ENCODE results near the gene KRT16. TPM values are rescaled to one million over a fixed set of nuclear protein-coding genes. Genes with fewer than 3 reads are reported as not detected.
A peak's percentile ranks its signal among the peaks of the same experiment; 100 is the strongest.
"Not testable (repeated sequence)": the region's sequence is repeated elsewhere in the genome, so short reads cannot be mapped to it uniquely, and the experiment has no call there.

KRT16 gene
- total RNA-seq, 2 experiments from 2014 or later: not detected

GRCh38 chr17:41620583-41621434 is 8.2 kb upstream of the KRT16 start:
- ChIA-PET CTCF (no interaction called here), POLR2A (no interaction called here)

GRCh38 chr17:41619927-41620582 is 7.5 kb upstream of the KRT16 start:
- H3K36me3 Mint-ChIP-seq (ENCODE audit: low read depth); H3K9me3 Mint-ChIP-seq; H3K4me1 Mint-ChIP-seq (ENCODE audit: low read depth); H3K27me3 Mint-ChIP-seq; intact Hi-C loops (cut with DNase I, micrococcal nuclease); H3K4me3 Mint-ChIP-seq; CTCF ChIA-PET; H3K4me3 ChIP-seq (ENCODE audit: low read length); H3K4me1 ChIP-seq (ENCODE audit: insufficient read depth, low read length); H3K27me3 ChIP-seq (ENCODE audit: control insufficient read depth in 1 of 2, insufficient read depth in 2 of 2, low read length in 2 of 2); H3K27ac ChIP-seq (ENCODE audit: low read depth in 1 of 2, low read length in 2 of 2); H3K36me3 ChIP-seq (ENCODE audit: insufficient read depth, low read length); H3K27ac Mint-ChIP-seq; DNase-seq; H3K9me3 ChIP-seq (ENCODE audit: control insufficient read depth in 1 of 2, insufficient read depth in 1 of 2, low read length in 2 of 2); POLR2A ChIA-PET; ATAC-seq (ENCODE audit: poor library complexity): not testable (repeated sequence)

More at GRCh38 chr17:41620583-41621434, 8.2 kb upstream of the KRT16 start:
- no peaks in the 10 kb centered on the region for H3K9me3 Mint-ChIP-seq
- ATAC-seq (ENCODE audit: poor library complexity): no peak
- H3K36me3 Mint-ChIP-seq (ENCODE audit: low read depth): no peaks in the 10 kb centered on the region
- no peak for TF ChIP-seq CTCF (IDR thresholded peaks at IDR 0.05)
- H3K4me3 Mint-ChIP-seq: no peak overlapping the region
- no peaks in the 10 kb centered on the region for H3K27me3 ChIP-seq (ENCODE audit: control insufficient read depth in 1 of 2, insufficient read depth in 2 of 2, low read length in 2 of 2)
- no peak overlapping the region for H3K4me3 ChIP-seq (ENCODE audit: low read length)
- H3K4me1 Mint-ChIP-seq (ENCODE audit: low read depth): no peaks in the 10 kb centered on the region
- H3K9me3 ChIP-seq (ENCODE audit: control insufficient read depth in 1 of 2, insufficient read depth in 1 of 2, low read length in 2 of 2): no peaks in the 10 kb centered on the region
- H3K27ac Mint-ChIP-seq: no peak overlapping the region
- intact Hi-C loops (cut with DNase I, micrococcal nuclease): no loop called here
- H3K4me1 ChIP-seq (ENCODE audit: insufficient read depth, low read length): no peaks in the 10 kb centered on the region
- DNase-seq: peak in 1 of 14 experiments; percentile 22
- H3K27ac ChIP-seq (ENCODE audit: low read depth in 1 of 2, low read length in 2 of 2): no peak overlapping the region
- no peaks in the 10 kb centered on the region for H3K36me3 ChIP-seq (ENCODE audit: insufficient read depth, low read length)
- no peaks in the 10 kb centered on the region for H3K27me3 Mint-ChIP-seq

- Mint-ChIP-seq H3K27me3 (no peaks in the 10 kb centered on the region), H3K4me3 (no peak overlapping the region), H3K36me3 (ENCODE audit: low read depth) (no peaks in the 10 kb centered on the region), H3K27ac (no peak overlapping the region), H3K4me1 (ENCODE audit: low read depth) (no peaks in the 10 kb centered on the region), H3K9me3 (no peaks in the 10 kb centered on the region)
- no peaks in the 10 kb centered on the region for H3K36me3 ChIP-seq (ENCODE audit: insufficient read depth, low read length)
- no peak for TF ChIP-seq CTCF (IDR thresholded peaks at IDR 0.05)
- POLR2A ChIA-PET: no interaction called here
- H3K4me1 ChIP-seq (ENCODE audit: insufficient read depth, low read length): no peaks in the 10 kb centered on the region
- H3K27me3 ChIP-seq (ENCODE audit: control insufficient read depth in 1 of 2, insufficient read depth in 2 of 2, low read length in 2 of 2): peaks cover 0 to 2% of the 10 kb centered on the region in 2 experiments
- intact Hi-C loops (cut with DNase I, micrococcal nuclease): no loop called here
- CTCF ChIA-PET: no interaction called here
- no peaks in the 10 kb centered on the region for H3K9me3 ChIP-seq (ENCODE audit: control insufficient read depth in 1 of 2, insufficient read depth in 1 of 2, low read length in 2 of 2)
- peak in 1 of 14 experiments; percentile 24 for DNase-seq
- H3K27ac ChIP-seq (ENCODE audit: low read depth in 1 of 2, low read length in 2 of 2): no peak overlapping the region
- ATAC-seq (ENCODE audit: poor library complexity): no peak
- no peak overlapping the region for H3K4me3 ChIP-seq (ENCODE audit: low read length)
Measured at GRCh38 chr17:41619036-41619926, 6.7 kb upstream of the KRT16 start.

Data from CD4-positive, alpha-beta T cell (primary cell).